ENCODE results near the gene ARHGAP8.

DNA sequence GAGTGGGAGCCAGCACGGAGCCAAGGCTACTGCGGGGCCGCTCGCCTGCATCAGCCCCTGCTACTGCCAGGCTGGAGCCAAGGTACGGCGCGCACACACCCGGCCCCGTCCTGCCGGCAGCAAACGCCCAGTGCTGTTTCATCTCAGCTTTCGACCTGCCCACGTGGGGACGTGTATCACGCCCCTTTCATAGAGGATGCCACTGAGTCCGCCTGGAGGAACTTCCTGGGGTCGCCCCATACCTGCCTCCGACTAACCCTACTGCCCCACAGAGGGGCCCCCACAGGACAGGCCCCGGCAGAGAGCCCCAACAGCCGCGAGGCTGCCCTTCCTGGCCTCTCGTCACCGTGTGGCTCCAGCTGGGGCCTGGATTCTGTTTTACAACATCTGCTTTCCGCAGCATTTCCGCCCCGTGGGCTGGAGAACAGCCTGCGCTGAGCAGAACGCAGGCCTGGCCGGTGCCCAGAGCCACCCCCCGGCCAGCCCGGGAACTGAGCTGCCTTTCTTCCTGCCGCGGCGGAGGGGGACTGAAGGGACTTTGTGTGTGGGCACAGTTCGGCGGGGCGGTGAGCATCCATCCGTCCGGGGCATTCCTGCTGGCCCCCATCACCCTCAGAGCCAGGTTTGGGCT is 22.9 kb upstream of the ARHGAP8 start:
- TF ChIP-seq, protein P1, sequence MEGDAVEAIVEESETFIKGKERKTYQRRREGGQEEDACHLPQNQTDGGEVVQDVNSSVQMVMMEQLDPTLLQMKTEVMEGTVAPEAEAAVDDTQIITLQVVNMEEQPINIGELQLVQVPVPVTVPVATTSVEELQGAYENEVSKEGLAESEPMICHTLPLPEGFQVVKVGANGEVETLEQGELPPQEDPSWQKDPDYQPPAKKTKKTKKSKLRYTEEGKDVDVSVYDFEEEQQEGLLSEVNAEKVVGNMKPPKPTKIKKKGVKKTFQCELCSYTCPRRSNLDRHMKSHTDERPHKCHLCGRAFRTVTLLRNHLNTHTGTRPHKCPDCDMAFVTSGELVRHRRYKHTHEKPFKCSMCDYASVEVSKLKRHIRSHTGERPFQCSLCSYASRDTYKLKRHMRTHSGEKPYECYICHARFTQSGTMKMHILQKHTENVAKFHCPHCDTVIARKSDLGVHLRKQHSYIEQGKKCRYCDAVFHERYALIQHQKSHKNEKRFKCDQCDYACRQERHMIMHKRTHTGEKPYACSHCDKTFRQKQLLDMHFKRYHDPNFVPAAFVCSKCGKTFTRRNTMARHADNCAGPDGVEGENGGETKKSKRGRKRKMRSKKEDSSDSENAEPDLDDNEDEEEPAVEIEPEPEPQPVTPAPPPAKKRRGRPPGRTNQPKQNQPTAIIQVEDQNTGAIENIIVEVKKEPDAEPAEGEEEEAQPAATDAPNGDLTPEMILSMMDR (IDR thresholded peaks at IDR 0.05; ENCODE audit: extremely low read depth in 1 of 2, insufficient read depth in 1 of 2, low read depth in 1 of 2, low read length in 2 of 2): peak in 1 of 2 donors; percentile 36
- TF ChIP-seq POLR2AphosphoS5 (IDR thresholded peaks at IDR 0.05; ENCODE audit: insufficient read depth, low read depth, low read length) (no peak), EZH2 (IDR thresholded peaks at IDR 0.05; ENCODE audit: borderline replicate concordance, low read depth, low read length, severe bottlenecking) (no peak)
